Activated B cell treated with CpG ODN at 0.5 μM for 24 hours (primary cell): ENCODE results near the gene RPAP3. TPM values are rescaled to one million over a fixed set of nuclear protein-coding genes. Genes with fewer than 3 reads are reported as not detected.

ENCODE experiments used
- ATAC-seq: fragments of 200-7000 bp; cut with Tn5 transposase; one replicate; pipeline ENCODE4 v1.10.0; 2021; ENCODE audit warnings: low read depth, mild to moderate bottlenecking, moderate library complexity
- CTCF ChIA-PET: fragments of 350-600 bp; sonication (Branson Sonifier 250); formaldehyde crosslinking; loops from one replicate; lab custom pipeline; 2021; ENCODE audit warnings: antibody characterized with exemption; lab: Charles Lee
- POLR2A ChIA-PET: fragments of 350-600 bp; sonication (Branson Sonifier 250); formaldehyde crosslinking; loops from one replicate; lab custom pipeline; 2021; ENCODE audit warnings: antibody characterized with exemption; lab: Charles Lee
- DNase-seq: peaks from one replicate; pipeline ENCODE4 v3.0.0; 2022
- H3K27ac Mint-ChIP-seq: one replicate; pipeline ENCODE4 v1.8.0; 2020; ENCODE audit warnings: mixed read lengths
- H3K27me3 Mint-ChIP-seq: one replicate; pipeline ENCODE4 v1.8.0; 2021; ENCODE audit warnings: mixed read lengths
- H3K36me3 Mint-ChIP-seq: one replicate; pipeline ENCODE4 v1.8.0; 2021; ENCODE audit warnings: low read depth, mixed read lengths
- H3K4me1 Mint-ChIP-seq: one replicate; pipeline ENCODE4 v1.8.0; 2021; ENCODE audit warnings: mixed read lengths
- H3K4me3 Mint-ChIP-seq: one replicate; pipeline ENCODE4 v1.8.0; 2020; ENCODE audit warnings: mild to moderate bottlenecking, mixed read lengths
- H3K9me3 Mint-ChIP-seq: one replicate; pipeline ENCODE4 v1.8.0; 2020; ENCODE audit warnings: mixed read lengths
- intact Hi-C: fragments of 100-400 bp; cut with micrococcal nuclease; formaldehyde crosslinking; loops from one replicate; pipeline ENCODE4 v1.15.1; 2024
- total RNA-seq: library from RNA; stranded (reverse); gene quantifications from 2 replicates; pipeline ENCODE4 v1.2.3, GENCODE V29; 2022
- TF ChIP-seq, protein P1 (sequence below): fragments of 200-600 bp; IDR thresholded peaks from one replicate; pipeline ENCODE4 v1.8.0; 2022; ENCODE audit warnings: antibody characterized with exemption, mild to moderate bottlenecking

Gene RPAP3
- total RNA-seq, 1 donor from 2014 or later, result 60.5 TPM

DNA sequence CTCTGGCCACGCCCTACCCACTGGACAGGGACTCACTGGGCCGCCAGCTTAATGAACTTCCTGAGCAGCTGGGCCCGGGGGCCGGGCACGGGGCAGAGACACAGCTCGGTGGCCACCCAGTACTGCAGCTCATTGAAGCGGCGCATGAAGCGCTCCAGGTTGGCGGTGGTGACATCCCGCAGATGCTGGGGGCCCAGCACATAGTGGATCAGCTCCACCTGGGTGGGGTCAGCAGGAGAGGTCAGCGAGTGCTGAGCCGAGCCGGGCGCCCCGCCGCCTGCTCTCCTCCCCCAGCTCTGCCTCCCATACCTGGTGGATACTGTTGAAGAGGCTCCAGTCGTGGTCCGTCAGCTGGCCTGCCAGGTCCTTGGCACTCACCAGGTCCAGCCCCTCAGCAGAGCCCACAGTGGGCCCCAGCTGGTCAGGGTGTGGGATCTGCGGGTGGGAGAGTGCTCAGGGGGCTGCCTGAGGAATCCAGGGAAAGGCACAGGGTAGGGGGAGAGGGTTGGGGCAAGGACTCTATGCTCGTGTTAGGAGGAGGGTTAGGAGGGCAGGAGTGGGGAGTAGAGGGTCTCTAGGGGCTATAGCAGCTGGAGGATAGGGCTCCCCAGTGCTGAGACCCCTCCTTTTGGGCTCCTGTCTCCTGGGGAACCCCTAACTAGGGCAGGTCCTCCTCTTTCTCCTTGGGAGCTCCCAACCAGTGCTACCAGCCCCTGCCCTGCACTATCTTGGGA lies 34.9 kb upstream of the RPAP3 start:
- TF ChIP-seq, protein P1, sequence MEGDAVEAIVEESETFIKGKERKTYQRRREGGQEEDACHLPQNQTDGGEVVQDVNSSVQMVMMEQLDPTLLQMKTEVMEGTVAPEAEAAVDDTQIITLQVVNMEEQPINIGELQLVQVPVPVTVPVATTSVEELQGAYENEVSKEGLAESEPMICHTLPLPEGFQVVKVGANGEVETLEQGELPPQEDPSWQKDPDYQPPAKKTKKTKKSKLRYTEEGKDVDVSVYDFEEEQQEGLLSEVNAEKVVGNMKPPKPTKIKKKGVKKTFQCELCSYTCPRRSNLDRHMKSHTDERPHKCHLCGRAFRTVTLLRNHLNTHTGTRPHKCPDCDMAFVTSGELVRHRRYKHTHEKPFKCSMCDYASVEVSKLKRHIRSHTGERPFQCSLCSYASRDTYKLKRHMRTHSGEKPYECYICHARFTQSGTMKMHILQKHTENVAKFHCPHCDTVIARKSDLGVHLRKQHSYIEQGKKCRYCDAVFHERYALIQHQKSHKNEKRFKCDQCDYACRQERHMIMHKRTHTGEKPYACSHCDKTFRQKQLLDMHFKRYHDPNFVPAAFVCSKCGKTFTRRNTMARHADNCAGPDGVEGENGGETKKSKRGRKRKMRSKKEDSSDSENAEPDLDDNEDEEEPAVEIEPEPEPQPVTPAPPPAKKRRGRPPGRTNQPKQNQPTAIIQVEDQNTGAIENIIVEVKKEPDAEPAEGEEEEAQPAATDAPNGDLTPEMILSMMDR, result no peak
- Mint-ChIP-seq H3K27ac (peak overlapping the region; percentile 82), H3K9me3 (no peaks in the 10 kb centered on the region), H3K36me3 (no peaks in the 10 kb centered on the region), H3K27me3 (no peaks in the 10 kb centered on the region), H3K4me1 (peaks cover 57% of the 10 kb centered on the region), H3K4me3 (peak overlapping the region; percentile 73)
- DNase-seq, result no peak
- intact Hi-C loops, result loop anchor here (1.0 to 2.0 kb wide), 3 partner anchors 14 to 34 kb away; partner anchors contain the start of gene RPAP3
- ChIA-PET CTCF (interaction anchor here (0.7 to 10.0 kb wide), 14 partner anchors 8 to 99 kb away, joined by 3 to 416 read pairs (median 22); partner anchors contain the start of genes ENDOU, RAPGEF3, RPAP3 and SLC48A1), POLR2A (interaction anchor here (0.7 to 6.6 kb wide), 20 partner anchors 7 to 343 kb away, joined by 3 to 84 read pairs (median 4); partner anchors contain the start of genes ENDOU, HDAC7, RAPGEF3 and RPAP3)
- ATAC-seq, result peak; percentile 64

DNA sequence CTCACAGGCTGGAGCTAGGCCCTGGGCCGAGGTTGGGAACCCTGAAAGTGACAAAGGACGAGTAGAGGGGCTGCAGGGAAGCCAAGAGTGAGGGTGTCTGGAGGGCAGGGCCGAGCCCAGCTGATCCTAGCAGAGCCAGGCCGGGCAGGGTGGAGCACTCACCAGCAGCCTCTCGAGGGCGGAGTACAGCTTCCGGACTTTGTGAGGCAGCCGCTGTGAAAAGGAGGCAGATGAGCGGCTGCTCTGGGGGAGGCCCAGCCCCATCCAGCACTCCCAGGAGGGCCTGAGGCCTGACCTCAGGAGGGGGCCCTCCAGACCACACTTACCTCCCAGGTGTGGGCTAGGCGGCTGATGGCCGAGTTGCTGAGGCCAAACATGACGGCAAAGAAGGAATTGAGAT lies 34.1 kb upstream of the RPAP3 start:
- peak overlapping the region; percentile 82 for H3K27ac Mint-ChIP-seq
- CTCF ChIA-PET, result interaction anchor here (0.7 to 10.0 kb wide), 11 partner anchors 9 to 708 kb away, joined by 3 to 416 read pairs (median 91); partner anchors contain the start of genes ENDOU, RAPGEF3 and SLC48A1
- POLR2A ChIA-PET, result interaction anchor here (0.7 to 6.6 kb wide), 12 partner anchors 8 to 342 kb away, joined by 3 to 84 read pairs (median 6); partner anchors contain the start of genes ENDOU, RAPGEF3 and RPAP3
- no peaks in the 10 kb centered on the region for H3K27me3 Mint-ChIP-seq
- no peaks in the 10 kb centered on the region for H3K9me3 Mint-ChIP-seq
- peaks cover 53% of the 10 kb centered on the region for H3K4me1 Mint-ChIP-seq
- no peaks in the 10 kb centered on the region for H3K36me3 Mint-ChIP-seq
- peak; percentile 72 for ATAC-seq
- peak overlapping the region; percentile 73 for H3K4me3 Mint-ChIP-seq
- TF ChIP-seq, protein P1, result no peak
- intact Hi-C loops, result loop anchor here (1.0 to 2.0 kb wide), 3 partner anchors 14 to 33 kb away; partner anchors contain the start of gene RPAP3
- no peak for DNase-seq

DNA sequence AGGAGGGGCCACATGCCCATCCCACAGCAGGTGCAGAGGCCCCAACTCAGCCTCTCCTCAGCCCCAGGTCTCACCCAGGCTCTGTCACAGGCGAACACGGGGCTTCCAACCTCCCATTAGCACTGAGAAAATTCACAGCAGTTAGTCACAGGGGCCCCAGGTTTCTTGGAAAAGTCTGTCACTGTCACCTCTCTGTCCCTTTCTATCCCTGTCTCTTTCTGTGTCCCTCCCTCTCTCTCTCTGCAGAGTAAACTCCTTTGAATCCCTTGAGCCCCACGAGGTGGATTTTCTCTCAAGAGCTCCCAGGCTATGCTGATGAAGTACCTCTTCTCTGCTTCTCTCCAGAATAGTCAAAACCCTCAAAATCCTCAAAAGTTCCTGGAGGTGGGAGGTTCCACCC lies 33.5 kb upstream of the RPAP3 start:
- H3K27ac Mint-ChIP-seq, result peak overlapping the region; percentile 82
- TF ChIP-seq, protein P1, result no peak
- no peak overlapping the region for H3K4me3 Mint-ChIP-seq
- H3K9me3 Mint-ChIP-seq, result no peaks in the 10 kb centered on the region
- ATAC-seq (no peak), DNase-seq (no peak)
- ChIA-PET CTCF (interaction anchor here (1.1 to 10.0 kb wide), 8 partner anchors 8 to 707 kb away, joined by 3 to 416 read pairs (median 102); partner anchors contain the start of genes ENDOU, RAPGEF3 and SLC48A1), POLR2A (interaction anchor here (1.1 to 6.6 kb wide), 7 partner anchors 13 to 342 kb away, joined by 3 to 84 read pairs (median 13); partner anchors contain the start of genes ENDOU and RAPGEF3)
- intact Hi-C loops, result no loop called here
- H3K36me3 Mint-ChIP-seq, result no peaks in the 10 kb centered on the region
- H3K4me1 Mint-ChIP-seq, result peaks cover 52% of the 10 kb centered on the region
- no peaks in the 10 kb centered on the region for H3K27me3 Mint-ChIP-seq

DNA sequence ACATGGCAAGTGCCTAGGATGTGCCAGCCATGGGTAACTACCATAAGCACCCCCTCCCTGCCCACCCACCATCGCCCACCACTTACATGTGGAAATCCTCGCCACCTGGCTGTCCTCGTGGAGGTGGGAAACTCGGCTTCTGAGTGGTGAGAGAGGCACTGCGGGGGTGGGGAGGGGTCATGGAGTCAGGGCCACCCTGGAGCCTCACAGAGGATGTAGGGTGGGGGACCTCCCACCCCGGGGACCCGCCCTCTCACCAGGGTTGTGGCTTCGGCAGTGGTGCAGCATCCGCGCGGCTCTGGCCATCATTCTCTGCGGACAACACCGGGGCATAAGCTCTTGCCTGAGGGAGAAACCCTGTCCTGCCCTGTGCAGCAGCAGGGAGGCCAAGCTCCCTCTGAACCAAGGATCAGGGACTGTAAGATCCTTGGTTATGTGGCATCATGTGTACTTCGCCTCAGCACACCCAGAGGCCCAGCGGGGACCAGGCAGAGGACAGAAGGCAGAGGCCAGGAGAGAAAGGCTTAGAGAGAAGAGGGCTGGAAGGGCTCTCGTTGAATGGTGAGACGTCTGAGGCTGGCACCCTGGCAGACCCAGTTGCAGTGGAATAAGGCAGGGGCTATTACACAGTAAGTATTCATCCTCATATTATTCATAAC lies 32.2 kb upstream of the RPAP3 start:
- H3K4me1 Mint-ChIP-seq, result peaks cover 40% of the 10 kb centered on the region
- CTCF ChIA-PET, result interaction anchor here (7.5 to 10.0 kb wide), 2 partner anchors 32 to 42 kb away, joined by 94 to 416 read pairs; partner anchors contain the start of gene SLC48A1
- no peaks in the 10 kb centered on the region for H3K27me3 Mint-ChIP-seq
- no peaks in the 10 kb centered on the region for H3K9me3 Mint-ChIP-seq
- ATAC-seq, result no peak
- intact Hi-C loops, result no loop called here
- H3K4me3 Mint-ChIP-seq, result no peak overlapping the region
- DNase-seq, result no peak
- H3K36me3 Mint-ChIP-seq, result no peaks in the 10 kb centered on the region
- TF ChIP-seq, protein P1, result no peak
- no peak overlapping the region for H3K27ac Mint-ChIP-seq
- POLR2A ChIA-PET, result interaction anchor here (6.6 kb wide), 1 partner anchor 29 kb away, joined by 48 read pairs; no protein-coding TSS in a partner anchor
